ENCODE data around the gene CACNA1S. TPM values are rescaled to one million over a fixed set of nuclear protein-coding genes. Genes with fewer than 3 reads are reported as not detected.

The CACNA1S gene
- total RNA-seq, 1 experiment from 2014 or later = not detected

DNA sequence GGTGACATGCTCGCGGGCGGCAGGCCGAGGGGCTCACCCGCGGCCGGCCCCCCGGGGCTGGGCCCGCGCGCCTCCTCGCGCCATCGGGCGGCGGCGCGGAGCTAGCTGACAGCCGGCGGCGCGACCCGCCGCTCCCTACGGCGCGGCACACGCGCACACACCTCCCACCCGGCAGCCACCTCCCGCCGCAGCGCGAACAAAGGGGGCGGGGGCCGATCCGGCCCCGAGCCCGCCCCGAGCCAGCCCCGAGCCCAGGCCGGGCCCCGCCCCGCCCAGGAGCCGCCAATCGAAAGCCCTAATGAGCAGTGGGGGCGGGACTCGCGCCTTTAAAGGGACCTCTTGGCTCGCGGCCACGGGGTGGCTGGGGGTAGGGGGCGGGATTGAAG lies 88.7 kb downstream of the CACNA1S start, which contains the start of gene KIF21B:
TSS of gene KIF21B (minus strand) at position 198 of the 386 bp plus-strand sequence. CDS start 331 bp downstream, outside the sequence.
- Histone ChIP-seq H3K27ac (ENCODE audit: insufficient read length, low read depth, low read length) (no peak within 1 kb of the TSS), H3K23ac (ENCODE audit: insufficient read length, low read depth, low read length) (no peak within 1 kb of the TSS), H3T11ph (ENCODE audit: low read length) (no peak within 1 kb of the TSS), H4K91ac (ENCODE audit: insufficient read length, low read depth, low read length) (no peak within 1 kb of the TSS), H2AK5ac (ENCODE audit: insufficient read length, low read length) (no peak within 1 kb of the TSS), H4K20me1 (ENCODE audit: control insufficient read depth, insufficient read depth, insufficient read length) (no peaks in the 10 kb centered on the region), H3K79me1 (ENCODE audit: insufficient read depth, low read depth, low read length, poor library complexity, severe bottlenecking) (no peaks in the 10 kb centered on the region), H3K18ac (ENCODE audit: insufficient read length, low read depth, low read length) (no peak within 1 kb of the TSS), H3K4ac (ENCODE audit: low read depth, low read length) (no peak within 1 kb of the TSS), H3K4me1 (ENCODE audit: insufficient read depth, low read length) (peaks cover 16% of the 10 kb centered on the region), H3K14ac (ENCODE audit: insufficient read depth, low read length) (peak within 1 kb of the TSS; percentile 32), H3K4me2 (ENCODE audit: insufficient read depth, insufficient read length, low read length) (peak within 1 kb of the TSS; percentile 86), H4K5ac (ENCODE audit: insufficient read length, low read depth, low read length) (no peak within 1 kb of the TSS), H3K9me3 (ENCODE audit: control insufficient read depth, low read depth, low read length) (no peaks in the 10 kb centered on the region), H3K56ac (ENCODE audit: insufficient read length, low read depth, low read length) (no peak within 1 kb of the TSS), H2BK12ac (ENCODE audit: insufficient read length, low read depth, low read length) (no peak within 1 kb of the TSS), H3K9ac (ENCODE audit: extremely low read depth, insufficient read length, low read length) (peak within 1 kb of the TSS; percentile 25), H4K8ac (replicated peaks; ENCODE audit: insufficient read length, low read depth, low read length) (no peak within 1 kb of the TSS), H3K23me2 (ENCODE audit: insufficient read length, low read depth, low read length, poor library complexity, severe bottlenecking) (peaks cover 14% of the 10 kb centered on the region), H2BK120ac (ENCODE audit: low read depth, low read length, poor library complexity, severe bottlenecking) (no peak within 1 kb of the TSS), H3K27me3 (ENCODE audit: insufficient read depth, low read length) (no peaks in the 10 kb centered on the region), H2AFZ (ENCODE audit: low read length) (no peak within 1 kb of the TSS), H2BK5ac (ENCODE audit: insufficient read length, low read length) (no peak within 1 kb of the TSS), H3K79me2 (ENCODE audit: insufficient read depth, low read length) (no peaks in the 10 kb centered on the region), H2BK20ac (ENCODE audit: low read depth, low read length, poor library complexity, severe bottlenecking) (no peak within 1 kb of the TSS), H2BK15ac (ENCODE audit: low read depth, low read length) (no peak within 1 kb of the TSS)
- TF ChIP-seq, protein P1, sequence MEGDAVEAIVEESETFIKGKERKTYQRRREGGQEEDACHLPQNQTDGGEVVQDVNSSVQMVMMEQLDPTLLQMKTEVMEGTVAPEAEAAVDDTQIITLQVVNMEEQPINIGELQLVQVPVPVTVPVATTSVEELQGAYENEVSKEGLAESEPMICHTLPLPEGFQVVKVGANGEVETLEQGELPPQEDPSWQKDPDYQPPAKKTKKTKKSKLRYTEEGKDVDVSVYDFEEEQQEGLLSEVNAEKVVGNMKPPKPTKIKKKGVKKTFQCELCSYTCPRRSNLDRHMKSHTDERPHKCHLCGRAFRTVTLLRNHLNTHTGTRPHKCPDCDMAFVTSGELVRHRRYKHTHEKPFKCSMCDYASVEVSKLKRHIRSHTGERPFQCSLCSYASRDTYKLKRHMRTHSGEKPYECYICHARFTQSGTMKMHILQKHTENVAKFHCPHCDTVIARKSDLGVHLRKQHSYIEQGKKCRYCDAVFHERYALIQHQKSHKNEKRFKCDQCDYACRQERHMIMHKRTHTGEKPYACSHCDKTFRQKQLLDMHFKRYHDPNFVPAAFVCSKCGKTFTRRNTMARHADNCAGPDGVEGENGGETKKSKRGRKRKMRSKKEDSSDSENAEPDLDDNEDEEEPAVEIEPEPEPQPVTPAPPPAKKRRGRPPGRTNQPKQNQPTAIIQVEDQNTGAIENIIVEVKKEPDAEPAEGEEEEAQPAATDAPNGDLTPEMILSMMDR (conservative IDR thresholded peaks at IDR 0.05) = no peak
- Mint-ChIP-seq H3K27me3 (ENCODE audit: low read depth) (peaks cover 12% of the 10 kb centered on the region), H3K27ac (peak within 1 kb of the TSS in 1 of 3 experiments; percentile 63; a peak in 2 of 7 replicates), H3K9me3 (no peaks in the 10 kb centered on the region), H3K36me3 (ENCODE audit: insufficient read depth in 1 of 3, low read depth in 3 of 3) (peaks cover 0 to 11% (median 0%) of the 10 kb centered on the region in 3 experiments; a peak in 2 of 7 replicates), H3K4me3 (peak within 1 kb of the TSS; percentile 66 to 94), H3K4me1 (peaks cover 56 to 64% of the 10 kb centered on the region in 2 experiments)
- WGBS (ENCODE audit: extremely low coverage, insufficient read length, low lambda C conversion rate) = no CpG with 5 or more reads among the region's 53 CpGs
- peak; percentile 89 for DNase-seq

Data from H9 (cell line).